Left lung (tissue), 10 donors: ENCODE measurements around the gene PFDN6. TPM values are rescaled to one million over a fixed set of nuclear protein-coding genes. Genes with fewer than 3 reads are reported as not detected.
"Not testable (repeated sequence)": the region's sequence is repeated elsewhere in the genome, so short reads cannot be mapped to it uniquely, and the experiment has no call there.

Experiments
- ATAC-seq: fragments of 200-7000 bp; cut with Tn5 transposase; one replicate; pipeline ENCODE4 v1.9.1; 2020; ENCODE audit warnings: moderate library complexity
- DNase-seq, 4 donors: peaks; one replicate each; pipeline ENCODE4 v3.0.0-alpha.2; 2013 to 2020
- H3K27ac ChIP-seq, 2 donors: fragments of 200-600 bp; sonication (generic) in 1 of 2; one replicate each; pipeline versions ENCODE4 v1.5.0 to v1.8.0; 2020 to 2021
- H3K27me3 ChIP-seq, 2 donors: fragments of 200-600 bp; sonication (generic) in 1 of 2; one replicate each; pipeline versions ENCODE4 v1.5.0 to v1.8.0; 2020 to 2021
- H3K36me3 ChIP-seq, 2 donors: fragments of 200-600 bp; sonication (generic) in 1 of 2; one replicate each; pipeline versions ENCODE4 v1.5.0 to v1.8.0; 2020 to 2021
- H3K4me1 ChIP-seq, 2 donors: fragments of 200-600 bp; one replicate each; pipeline ENCODE4 v1.8.0; 2021
- H3K4me3 ChIP-seq, 2 donors: fragments of 200-600 bp; sonication (generic) in 1 of 2; one replicate each; pipeline versions ENCODE4 v1.5.0 to v1.8.0; 2020 to 2021; ENCODE audit warnings: mild to moderate bottlenecking in 1 of 2
- H3K9me3 ChIP-seq, 2 donors: fragments of 200-600 bp; sonication (generic) in 1 of 2; one replicate each; pipeline versions ENCODE4 v1.5.0 to v1.8.0; 2020 to 2021
- intact Hi-C, 2 donors: fragments of 100-400 bp; cut with DNase I; formaldehyde crosslinking; loops; one replicate each; pipeline versions ENCODE4 v1.11.2 to v1.14.2; 2022
- polyA plus RNA-seq, 6 donors: library from polyadenylated mRNA; unstranded; fragments of 120-200 nt; gene quantifications; one replicate each; pipeline ENCODE4 v1.2.1, GENCODE V29; 2013; ENCODE audit not compliant: insufficient read length in 6 of 6
- total RNA-seq, 2 donors: library from RNA; stranded (reverse); fragmentation: NEBNext Ultra II Directional; extraction: Animal tissue kit (Norgen Biotek cat#: 25700); gene quantifications; one replicate each; pipeline ENCODE4 v1.2.1, GENCODE V29; 2021
- TF ChIP-seq, protein P1 (sequence below), 2 donors: fragments of 200-600 bp; sonication (generic) in 1 of 2; IDR thresholded peaks; one replicate each; pipeline versions ENCODE4 v1.5.0 to v1.8.0; 2021; ENCODE audit warnings: antibody characterized with exemption in 2 of 2
- donor health status: DM: no; HTN: yes; CAD: no.
- donor health status: DM: no; HTN: no; CAD: no.

Gene PFDN6
- total and polyA plus RNA-seq, 8 donors, result 37.7 to 55.3 (median 51.1) TPM

- intact Hi-C loops, result no loop called here
- Histone ChIP-seq H3K4me3 (no peak overlapping the region), H3K36me3 (peaks cover 0 to 89% of the 10 kb centered on the region in 2 donors), H3K27ac (no peak overlapping the region), H3K27me3 (no peaks in the 10 kb centered on the region), H3K9me3 (no peaks in the 10 kb centered on the region), H3K4me1 (peaks cover 5 to 44% of the 10 kb centered on the region in 2 donors)
- DNase-seq, result no peak
- no peak for ATAC-seq
- TF ChIP-seq, protein P1, sequence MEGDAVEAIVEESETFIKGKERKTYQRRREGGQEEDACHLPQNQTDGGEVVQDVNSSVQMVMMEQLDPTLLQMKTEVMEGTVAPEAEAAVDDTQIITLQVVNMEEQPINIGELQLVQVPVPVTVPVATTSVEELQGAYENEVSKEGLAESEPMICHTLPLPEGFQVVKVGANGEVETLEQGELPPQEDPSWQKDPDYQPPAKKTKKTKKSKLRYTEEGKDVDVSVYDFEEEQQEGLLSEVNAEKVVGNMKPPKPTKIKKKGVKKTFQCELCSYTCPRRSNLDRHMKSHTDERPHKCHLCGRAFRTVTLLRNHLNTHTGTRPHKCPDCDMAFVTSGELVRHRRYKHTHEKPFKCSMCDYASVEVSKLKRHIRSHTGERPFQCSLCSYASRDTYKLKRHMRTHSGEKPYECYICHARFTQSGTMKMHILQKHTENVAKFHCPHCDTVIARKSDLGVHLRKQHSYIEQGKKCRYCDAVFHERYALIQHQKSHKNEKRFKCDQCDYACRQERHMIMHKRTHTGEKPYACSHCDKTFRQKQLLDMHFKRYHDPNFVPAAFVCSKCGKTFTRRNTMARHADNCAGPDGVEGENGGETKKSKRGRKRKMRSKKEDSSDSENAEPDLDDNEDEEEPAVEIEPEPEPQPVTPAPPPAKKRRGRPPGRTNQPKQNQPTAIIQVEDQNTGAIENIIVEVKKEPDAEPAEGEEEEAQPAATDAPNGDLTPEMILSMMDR (IDR thresholded peaks at IDR 0.05), result no peak
These were observed 8.9 kb upstream of the PFDN6 start for GRCh38 chr6:33280539-33280938.

DNA sequence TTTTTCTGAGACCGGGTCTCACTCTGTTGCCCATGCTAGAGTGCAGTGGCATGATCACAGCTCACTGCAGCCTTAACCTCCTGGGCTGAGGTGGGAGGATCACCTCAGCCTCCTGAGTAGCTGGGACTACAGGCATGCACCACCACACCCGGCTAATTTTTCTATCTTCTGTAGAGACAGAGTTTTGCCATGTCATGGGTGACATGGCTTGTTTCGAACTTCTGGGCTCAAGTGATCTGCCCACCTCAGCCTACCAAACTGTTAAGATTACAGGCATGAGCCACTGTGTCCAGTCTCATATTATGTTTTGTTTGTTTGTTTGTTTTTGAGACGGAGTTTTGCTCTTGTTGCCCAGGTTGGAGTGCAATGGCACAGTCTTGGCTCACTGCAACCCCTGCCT lies 4.2 kb upstream of the PFDN6 start:
- intact Hi-C loops, H3K4me3 ChIP-seq, ATAC-seq, H3K9me3 ChIP-seq, H3K27me3 ChIP-seq, H3K27ac ChIP-seq, DNase-seq: not testable (repeated sequence)
- Histone ChIP-seq H3K4me1 (peaks cover 11 to 24% of the 10 kb centered on the region in 2 donors), H3K36me3 (peaks cover 0 to 75% of the 10 kb centered on the region in 2 donors)

DNA sequence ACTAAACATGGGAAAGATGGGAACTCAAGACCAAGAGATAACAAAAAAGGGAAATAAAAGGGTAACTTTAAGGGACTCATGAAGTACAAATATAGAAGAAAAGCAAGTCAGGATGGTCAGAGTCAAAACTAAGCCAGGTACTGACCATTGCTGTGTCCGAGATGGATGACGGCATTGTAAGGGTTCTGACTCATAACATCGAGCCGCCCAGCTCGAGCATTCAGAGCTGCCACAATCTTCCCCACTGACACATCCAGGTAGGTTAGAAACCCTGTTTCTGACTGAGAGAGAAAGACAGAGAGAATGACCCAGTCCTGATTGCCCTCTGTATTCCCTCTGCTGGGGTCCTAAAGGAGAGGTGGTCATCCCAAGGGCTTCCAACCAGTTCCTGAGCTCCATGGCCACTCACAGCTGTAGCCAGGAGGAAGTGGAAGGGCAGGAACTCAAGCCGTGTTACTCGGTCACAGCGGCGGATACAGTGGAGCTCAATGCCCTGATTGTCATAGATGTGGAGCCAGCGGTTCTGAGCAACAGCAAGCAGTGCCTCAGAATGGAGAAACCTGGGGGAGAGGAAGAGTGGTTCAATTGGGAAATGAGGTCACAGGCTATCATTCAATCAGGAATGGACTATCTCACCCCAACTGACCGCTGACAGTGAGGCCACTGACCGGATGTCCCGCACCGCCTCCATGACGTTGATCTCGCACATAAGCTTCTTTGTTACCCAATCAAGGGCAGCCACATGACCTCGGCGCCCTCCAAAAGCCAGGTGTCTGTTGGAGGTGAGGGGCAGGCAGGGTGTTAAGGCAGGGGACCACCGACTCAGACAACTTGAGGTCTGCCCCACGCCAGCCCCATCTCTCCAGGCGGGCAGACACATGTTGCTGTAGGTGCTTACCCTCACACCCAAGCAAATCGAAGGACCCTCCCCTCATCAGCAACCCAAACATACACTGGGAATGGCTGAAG lies 2.2 kb upstream of the PFDN6 start:
- TF ChIP-seq, protein P1 (IDR thresholded peaks at IDR 0.05), result no peak

DNA sequence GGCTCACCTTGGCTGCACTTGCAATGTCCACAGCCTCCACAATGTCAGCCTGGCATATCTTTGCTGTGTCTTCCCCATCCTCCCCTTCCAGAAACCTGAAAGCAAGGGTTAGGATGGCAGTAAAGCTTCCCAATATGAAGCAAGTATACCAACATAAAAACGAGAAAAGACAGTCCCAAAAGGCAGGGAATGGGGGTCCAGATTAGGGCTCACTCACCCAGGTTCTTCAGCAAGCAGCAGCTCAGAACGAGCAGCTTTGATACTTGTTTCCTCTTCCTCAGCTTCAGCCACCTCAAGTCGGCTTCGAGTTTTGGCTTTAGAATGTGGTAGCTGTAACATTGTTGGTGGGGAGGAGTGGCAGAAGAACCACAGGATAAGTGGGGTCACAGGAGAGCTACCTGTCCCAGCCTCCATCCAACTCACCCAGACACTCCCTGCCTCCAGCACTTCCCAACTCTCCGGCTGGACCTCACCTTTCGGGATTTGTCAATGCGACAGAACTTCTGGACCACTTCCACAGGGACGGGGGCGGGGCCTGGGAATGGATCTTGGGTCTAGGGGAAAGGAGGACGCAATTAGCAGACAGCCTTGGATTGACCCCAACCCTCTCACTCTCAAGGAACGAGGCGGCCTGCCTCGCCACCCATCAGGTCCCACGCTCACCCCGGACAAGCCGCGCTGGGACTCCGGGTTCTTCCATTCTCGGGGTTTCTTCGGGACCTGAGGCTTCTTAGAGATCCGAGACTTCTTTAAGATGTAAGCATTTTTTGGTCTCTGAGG lies 1.1 kb upstream of the PFDN6 start:
- Histone ChIP-seq H3K27me3 (no peaks in the 10 kb centered on the region), H3K4me3 (peak overlapping the region; percentile 66 to 83), H3K4me1 (peaks cover 14 to 38% of the 10 kb centered on the region in 2 donors), H3K9me3 (no peaks in the 10 kb centered on the region), H3K36me3 (peaks cover 0 to 71% of the 10 kb centered on the region in 2 donors), H3K27ac (peak overlapping the region; percentile 68 to 77)
- TF ChIP-seq, protein P1 (IDR thresholded peaks at IDR 0.05), result no peak
- ATAC-seq (no peak), DNase-seq (no peak)
- intact Hi-C loops, result no loop called here

More for the DNA sequence above, 2.2 kb upstream of the PFDN6 start:
- ATAC-seq (no peak), DNase-seq (no peak)
- H3K4me3 ChIP-seq, result peak overlapping the region in 1 of 2 donors; percentile 83
- peaks cover 0 to 71% of the 10 kb centered on the region in 2 donors for H3K36me3 ChIP-seq
- no peak overlapping the region for H3K27ac ChIP-seq
- H3K9me3 ChIP-seq, result no peaks in the 10 kb centered on the region
- H3K27me3 ChIP-seq, result no peaks in the 10 kb centered on the region
- intact Hi-C loops, result no loop called here
- H3K4me1 ChIP-seq, result peaks cover 14 to 38% of the 10 kb centered on the region in 2 donors

DNA sequence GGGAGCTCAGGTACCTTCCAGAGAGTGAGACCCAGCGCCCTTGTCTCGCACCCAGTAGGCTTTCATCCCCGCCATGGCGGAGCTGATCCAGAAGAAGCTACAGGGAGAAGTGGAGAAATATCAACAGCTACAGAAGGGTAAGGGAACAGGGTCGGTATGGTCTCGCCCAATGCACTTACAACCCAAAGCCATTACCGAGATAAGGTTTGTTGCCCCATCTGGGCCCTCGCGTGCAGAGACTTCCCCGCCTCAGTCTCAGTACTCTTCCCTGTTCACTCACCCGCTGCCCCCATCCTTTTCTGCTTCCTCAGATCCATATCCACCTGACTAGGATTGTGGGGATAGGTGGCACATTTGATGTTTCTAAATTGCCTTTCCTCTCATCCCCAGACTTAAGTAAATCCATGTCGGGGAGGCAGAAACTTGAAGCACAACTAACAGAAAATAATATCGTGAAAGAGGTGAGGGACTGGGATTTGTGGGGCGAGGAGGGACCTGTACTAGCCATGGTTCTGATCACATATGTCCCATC lies 449 bp downstream of the PFDN6 start:
- Histone ChIP-seq H3K4me1 (peaks cover 14 to 38% of the 10 kb centered on the region in 2 donors), H3K36me3 (peaks cover 0 to 71% of the 10 kb centered on the region in 2 donors), H3K4me3 (peak overlapping the region; percentile 66 to 83), H3K27me3 (no peaks in the 10 kb centered on the region), H3K27ac (peak overlapping the region; percentile 68 to 77), H3K9me3 (no peaks in the 10 kb centered on the region)
- intact Hi-C loops, result no loop called here
- TF ChIP-seq, protein P1 (IDR thresholded peaks at IDR 0.05), result no peak
- ATAC-seq, result peak; percentile 13
- no peak for DNase-seq
